Measurements from ENCODE around the gene CHST3.
"Not testable (repeated sequence)": the region's sequence is repeated elsewhere in the genome, so short reads cannot be mapped to it uniquely, and the experiment has no call there.

Gene CHST3

DNA sequence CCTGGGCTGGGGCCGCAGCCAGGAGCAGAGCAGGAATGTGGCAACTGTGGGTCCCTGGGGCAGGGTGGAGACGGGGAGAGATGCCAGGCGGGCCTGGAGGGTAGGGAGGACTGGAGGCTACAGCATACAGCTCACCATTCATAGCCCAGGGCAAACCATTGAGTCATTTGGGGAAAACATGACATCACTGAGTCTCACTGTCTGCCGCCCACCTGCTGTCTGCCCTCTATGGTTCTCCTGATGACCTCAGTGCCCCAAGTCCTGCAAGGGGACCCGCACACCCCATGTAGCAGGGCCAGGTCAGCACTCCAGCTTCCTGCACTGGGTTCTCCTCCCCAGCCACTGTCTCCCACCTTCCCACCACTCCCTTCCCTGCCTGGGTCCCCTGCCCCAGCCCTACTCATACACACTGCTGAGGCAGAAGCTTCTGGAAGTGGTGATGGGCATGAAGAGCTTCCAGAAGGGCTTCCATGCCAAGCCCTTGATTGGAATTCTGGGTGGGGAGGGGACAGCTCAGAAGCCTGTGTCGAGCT is 10.4 kb downstream of the CHST3 start:
- no peak for DNase-seq

DNA sequence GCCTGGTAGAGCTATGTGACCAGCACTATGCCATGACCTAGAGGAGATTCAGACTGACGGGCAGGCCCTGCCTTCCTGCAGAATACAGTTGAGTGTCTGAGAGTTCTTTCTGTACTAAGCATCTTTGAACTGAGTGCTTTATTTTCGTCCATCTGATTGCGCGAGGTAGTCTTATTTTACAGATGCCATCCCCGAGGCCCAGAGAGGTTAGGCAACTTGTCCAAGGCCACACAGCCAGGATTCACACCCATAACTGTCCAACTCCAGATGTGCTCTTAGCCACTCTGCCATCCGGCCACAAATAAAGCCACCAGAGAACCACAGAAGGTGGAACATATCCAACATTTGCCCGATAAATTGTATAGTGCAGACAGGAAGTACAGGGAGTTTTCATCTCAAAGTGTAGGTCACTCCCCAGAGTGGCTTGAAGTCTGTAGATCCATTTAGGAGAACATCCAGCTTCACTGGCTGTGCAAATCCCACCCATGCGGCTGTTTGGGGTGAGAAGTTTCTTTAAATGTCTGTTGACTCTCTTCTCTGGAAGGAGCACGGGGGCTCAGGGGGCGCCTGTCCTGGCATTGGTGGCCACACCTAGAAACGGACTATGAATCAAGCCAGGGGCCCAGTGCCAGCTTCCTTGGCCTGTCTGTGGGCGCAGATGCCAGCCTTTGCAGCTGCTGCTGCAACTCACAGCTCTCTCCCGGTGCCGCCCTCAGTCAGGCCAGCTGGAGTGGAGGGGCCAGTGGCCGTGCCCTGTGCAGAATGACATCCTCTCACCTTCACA is 11.1 kb downstream of the CHST3 start:
- DNase-seq, result no peak

DNA sequence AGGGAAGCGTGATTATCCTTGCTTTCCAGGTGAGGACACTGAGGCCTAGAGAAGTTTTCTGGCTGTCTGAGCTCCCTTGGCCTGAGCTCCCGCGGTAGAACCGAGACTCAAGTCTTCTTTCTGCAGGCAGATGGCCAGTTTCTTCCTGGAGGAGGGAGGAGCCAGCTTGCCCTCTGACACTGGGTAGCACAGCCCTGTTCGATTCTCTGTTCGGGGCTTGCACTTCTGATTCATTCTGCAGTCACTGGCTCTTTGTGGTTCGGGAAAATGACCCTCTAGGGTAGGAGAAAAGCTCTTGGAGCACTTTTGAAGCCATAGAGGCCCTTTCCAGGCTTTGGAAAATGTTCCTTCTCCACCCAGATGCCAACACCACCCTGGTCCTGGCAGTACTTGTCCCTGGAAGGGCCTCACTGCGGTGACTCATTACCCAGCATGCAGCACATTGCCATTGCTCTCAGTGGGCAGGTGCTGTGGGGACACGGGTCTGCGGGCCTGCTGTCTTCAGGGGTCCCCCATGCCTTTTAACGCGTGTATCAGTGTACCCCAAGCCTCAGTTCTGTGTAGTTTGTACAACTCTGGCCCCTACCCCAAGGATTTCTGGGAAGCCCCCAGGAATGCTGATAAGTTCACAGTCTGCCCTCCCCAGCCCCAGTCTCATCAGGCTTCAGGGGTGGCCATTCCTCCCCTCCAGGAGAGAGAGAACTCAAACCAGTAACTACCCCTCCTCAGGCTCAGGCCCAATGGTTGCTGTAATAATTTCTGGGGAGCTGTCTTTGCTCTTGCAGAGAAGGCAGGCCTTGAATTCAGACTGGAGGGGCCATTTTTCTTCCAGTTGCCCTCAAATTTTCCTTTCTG is 11.9 kb downstream of the CHST3 start:
- DNase-seq, result no peak

DNA sequence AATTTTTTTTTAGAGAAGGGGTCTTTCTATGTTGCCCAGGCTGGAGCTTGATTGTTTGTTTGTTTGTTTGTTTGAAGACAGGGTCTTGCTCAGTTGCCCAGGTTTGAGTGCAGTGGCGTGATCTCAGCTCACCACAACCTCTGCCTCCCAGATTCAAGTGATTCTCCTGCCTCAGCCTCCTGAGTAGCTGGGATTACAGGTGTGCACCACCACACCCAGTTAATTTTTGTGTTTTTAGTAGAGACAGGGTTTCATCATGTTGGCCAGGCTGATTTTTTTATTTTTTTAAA is 13.4 kb downstream of the CHST3 start:
- DNase-seq, result not testable (repeated sequence)

DNA sequence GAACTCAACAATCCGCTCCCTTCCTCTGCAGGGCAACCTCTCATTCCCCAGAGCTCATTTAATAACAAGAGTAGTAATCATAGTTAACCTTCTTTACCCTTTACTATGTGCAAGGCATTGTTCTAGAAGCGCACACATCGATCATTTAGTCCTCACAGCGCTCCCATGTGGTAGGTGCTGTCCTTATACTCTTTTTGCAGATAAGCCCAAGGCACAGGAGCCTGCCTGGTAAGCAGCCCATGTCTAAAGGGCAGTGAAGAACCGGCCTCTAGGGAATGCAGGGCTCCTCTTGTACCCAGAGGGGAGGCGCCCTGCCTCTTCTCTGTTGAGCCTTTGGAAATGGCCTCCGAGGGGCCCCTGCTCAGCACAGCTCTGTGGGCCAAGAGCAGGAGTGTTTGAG is 14.3 kb downstream of the CHST3 start:
- no peak for DNase-seq

DNA sequence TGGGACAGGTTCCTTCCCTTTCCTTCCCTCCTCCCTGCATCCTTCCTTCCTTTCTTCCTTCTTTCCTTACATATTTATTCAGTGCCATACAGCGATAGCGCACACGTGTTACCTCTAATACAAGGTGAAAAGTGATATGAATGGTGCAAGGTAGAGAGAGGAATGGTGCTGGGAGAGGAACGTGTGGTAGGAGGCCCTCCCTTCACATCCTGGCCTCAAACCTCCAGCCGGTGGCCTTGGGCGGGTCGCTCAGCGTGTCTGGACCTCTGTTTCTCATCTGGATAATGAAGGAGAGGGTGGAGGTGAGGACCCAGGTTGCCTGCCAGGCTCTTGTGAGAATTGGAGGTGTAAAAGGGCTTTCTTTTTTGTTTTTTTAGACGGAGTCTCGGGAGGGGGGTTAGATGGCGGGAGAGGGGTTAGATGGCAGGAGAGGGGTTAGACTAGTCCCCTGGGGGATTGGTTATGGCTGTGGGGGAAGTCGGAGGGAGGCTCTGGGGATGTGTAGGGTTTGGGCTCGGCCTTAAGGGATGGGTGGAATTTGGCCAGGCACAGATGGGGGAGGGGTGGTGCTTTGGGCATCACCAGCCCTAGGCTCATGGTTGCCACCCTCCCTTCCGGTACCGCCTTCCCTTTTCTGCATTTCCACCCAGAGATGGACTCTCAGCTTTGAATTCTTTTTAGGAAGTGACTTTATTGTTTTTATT is 14.9 kb downstream of the CHST3 start:
- no peak for DNase-seq

DNA sequence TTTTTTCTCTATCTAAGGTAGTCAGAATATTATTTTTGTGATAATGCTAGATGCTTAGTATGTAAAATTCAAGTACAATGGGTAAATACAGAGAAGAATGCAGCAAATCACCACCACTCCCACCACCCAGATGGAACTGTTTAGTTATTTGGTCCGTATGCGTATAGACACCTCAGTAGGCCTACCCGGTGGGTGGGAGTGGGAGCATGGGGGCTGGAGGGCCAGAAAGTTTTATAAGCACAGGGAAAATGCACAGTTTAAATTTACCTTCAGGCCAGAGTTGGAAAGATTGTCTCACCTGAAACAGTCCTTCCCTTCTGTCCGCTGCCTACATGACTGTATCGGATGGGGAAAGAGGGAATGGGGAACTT is 15.5 kb downstream of the CHST3 start:
- no peak for DNase-seq

DNA sequence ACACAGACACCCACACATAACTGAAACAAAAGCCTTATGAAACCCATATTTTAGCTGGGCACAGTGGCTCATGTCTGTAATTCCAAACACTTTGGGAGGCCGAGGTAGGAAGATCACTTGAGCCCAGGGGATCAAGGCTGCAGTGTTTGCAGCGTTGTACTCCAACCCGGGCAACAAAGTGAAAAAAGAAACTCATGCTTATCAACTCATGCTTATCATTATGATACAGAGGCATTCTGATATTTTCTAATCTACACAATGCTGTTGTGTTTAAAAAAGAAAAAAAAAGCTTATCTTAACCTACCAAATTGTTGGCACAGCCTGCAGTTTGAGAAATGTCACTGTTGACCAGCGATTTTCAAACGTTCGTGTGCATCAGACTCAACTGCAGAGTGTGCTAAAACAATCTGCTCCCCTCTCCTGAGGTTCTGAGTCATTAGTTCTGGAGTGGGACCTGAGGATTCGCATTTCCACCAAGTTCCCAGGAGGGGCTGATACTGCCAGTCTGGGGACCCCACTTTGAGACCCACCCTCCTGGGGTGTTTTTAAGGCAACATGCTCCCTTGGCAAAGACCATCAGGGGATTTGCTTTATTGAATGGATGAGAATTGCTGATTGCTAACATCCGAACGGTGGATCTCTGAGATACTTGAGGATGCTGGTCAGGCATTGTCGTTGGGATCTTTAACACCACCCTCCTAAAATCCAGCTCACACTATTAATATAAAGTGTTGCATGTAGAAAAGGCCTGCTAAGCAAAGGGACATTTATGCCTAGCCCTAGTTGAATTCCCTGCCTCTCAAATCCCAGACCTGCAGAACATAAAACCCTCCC is 16.2 kb downstream of the CHST3 start:
- no peak for DNase-seq

DNA sequence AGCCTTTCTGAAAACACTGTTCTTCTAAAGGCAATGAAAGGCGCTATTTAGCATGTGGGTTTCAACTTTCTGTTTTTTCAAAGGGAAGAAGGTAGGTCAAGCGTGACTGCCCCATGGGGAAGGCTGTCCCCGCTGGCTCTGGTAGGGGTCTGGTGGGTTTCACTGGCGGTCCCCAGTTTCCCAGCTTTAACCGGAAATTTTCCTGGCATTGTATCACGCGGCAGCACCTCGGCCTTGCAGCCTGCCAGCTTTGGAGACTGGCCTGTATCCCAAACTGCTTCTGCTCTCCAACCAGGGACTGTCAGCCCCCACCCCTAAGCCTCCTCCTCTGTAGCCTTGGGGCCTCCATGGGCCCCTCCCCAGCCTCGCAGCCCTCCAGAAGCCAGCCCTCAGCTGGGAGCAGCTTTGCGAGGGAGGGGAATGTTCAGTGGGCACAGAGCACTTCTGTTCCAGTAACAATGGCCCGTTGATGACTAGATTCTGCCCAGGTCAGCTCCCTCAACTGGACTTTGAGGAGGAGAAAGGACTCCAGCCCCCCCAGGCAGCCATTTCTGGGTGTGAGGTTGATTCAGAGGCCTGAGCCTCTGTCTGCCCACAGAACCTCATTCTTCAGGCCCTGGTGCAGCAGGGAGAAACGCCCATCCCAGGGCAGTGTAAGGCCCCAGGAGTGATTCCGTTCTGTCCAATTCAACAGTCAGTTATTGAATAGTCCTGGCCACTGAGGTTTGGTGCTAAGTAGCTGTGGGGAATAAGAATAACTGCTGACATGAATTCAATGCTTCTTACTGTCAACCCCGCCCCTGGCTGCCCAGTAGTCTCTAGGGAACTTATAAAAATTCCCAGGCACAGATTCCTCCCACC is 17.1 kb downstream of the CHST3 start:
- no peak for DNase-seq

DNA sequence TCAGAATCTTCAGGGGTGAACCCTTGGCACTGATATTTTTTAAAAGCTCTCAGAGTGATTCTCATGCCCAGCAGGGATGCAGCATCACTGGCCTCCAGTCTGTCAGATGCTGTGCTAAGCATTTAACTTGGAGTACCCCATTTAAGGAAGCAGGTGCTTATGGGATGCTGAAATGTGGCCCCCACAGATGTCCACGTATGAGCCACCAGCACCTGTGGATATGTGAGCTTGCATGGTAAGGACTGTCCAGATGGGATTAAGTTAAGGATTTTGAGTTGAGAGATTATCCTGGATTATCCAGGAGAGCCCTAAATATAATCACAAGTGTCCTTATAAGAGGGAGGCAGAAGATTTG is 17.7 kb downstream of the CHST3 start:
- DNase-seq, result no peak

DNA sequence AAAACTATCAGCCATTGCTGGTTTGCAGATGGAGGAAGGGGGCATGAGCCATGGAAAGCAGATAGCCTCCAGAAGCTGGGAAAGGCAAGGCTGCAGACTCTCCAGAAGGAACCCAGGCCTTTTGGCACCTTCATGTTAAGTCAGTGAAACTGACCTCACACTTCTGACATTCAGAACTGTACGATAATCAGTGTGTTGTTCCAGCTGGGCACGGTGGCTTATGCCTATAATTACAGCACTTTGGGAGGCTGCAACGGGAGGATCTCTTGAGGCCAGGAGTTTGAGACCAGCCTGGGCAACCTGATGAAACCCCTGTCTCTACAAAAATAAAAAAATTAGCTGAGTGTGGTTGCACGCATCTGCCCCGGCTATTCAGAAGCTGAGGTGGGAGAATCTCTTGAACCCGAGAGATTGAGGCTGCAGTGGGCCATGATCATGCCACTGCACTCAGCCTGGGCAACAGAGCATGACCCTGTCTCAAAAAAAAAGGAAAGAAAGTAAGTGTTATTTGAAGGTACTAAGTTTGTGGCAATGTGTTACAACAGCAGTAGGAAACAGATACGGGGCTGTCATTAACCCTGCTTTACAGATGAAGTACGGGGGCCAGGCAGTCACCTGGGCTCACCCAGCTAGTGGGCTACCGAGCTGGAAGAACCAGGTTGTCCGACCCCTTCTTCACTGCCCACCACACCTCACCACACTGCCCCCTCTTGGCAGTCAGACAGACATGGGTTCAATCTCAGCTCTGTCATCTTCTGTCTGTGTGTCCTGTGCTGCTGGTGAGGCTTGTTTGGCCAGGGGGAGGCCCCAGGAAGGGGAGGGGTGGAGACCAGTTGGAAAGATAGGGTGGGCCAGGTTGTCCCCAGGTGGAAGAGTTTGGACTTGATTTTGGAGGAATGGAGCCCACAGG is 18.3 kb downstream of the CHST3 start:
- DNase-seq, result no peak

DNA sequence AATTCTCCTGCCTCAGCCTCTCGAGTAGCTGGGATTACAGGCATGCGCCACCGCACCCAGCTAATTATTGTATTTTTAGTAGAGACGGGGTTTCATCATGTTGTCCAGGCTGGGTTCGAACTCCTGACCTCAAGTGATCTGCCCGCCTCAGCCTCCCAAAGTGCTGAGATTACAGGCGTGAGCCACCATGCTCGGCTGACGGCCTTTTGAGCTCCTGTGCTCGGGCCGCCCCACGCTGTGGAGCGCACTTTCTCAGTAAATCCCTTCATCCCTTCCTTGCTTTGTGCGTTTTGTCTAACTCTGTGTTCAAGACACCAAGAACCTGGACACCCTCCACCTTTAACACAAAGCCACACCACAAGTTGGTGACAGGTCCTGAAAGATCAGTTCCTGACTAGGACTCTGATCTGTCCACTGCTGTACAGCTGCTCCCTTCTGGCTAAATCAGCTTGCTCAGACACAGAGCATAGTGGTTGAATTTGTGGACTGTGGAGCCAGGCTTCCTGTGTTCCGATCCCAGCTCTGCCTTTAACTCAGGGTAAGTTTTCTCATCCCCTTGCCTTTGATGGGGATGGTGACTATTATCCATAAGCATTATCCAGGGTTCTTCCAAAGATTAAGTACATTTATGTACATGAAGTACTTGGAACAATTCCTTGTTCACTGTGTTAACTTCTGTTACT is 20.1 kb downstream of the CHST3 start:
- no peak for DNase-seq

DNA sequence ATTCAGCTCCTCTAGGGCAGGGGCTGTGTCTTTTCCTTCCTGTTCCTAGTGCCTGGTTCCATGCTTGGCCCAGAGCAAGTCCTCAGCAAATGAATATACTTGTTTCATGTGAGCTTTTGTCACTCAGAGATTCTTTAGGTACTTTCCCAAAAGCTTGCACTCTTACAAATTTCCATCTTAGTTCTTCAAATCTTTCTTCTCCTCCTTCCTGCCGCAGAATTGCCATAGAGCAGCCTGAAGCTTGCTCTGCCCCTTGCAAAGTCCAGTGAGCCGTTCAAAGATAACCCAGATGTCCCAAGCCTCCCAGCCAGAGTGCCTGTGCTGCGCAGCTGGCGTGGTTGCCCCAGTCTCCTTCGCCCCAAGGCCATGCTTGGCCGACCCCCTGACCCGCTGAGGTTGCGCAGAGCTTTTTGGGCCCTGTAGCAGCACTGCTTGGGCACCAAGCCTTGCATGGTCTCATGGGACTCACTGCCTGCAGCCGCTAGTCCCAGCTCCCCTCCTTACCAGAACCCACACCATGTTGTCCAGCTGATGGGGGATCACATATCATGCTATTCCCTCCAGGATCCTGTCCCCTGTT is 20.7 kb downstream of the CHST3 start:
- no peak for DNase-seq

DNA sequence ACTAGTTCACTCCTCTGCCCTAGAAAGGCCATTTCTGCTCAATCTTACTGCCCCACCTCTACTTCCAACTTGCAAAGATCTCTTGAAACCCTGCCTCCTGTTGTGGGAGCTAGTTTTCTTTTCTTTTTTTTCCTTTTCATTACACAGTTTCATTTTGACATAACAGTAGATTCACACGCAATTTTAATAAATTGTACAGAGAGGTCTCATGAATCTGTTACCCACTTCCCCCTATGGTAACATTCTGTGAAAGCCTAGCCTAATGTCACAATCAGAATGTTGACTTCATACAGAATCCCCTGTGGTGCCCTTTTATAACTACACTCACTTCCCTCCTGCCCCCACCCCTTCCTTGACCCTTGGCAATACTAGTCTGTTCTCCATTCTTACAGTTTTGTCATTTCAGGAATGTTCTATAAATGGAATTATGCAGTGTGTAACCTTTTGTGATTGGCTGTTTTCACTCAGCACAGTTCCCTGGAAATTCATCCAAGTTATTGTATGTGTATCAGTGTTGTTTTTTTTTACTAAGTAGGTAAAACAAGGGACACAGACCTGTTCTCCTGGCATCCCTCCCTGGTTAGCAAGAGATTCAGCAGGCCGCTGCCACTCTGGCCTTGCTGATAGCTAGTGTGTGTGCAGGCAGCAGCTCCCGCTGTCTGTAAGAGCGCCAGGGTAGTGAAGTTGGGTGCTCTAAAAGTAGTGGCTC is 21.5 kb downstream of the CHST3 start:
- DNase-seq, result no peak

DNA sequence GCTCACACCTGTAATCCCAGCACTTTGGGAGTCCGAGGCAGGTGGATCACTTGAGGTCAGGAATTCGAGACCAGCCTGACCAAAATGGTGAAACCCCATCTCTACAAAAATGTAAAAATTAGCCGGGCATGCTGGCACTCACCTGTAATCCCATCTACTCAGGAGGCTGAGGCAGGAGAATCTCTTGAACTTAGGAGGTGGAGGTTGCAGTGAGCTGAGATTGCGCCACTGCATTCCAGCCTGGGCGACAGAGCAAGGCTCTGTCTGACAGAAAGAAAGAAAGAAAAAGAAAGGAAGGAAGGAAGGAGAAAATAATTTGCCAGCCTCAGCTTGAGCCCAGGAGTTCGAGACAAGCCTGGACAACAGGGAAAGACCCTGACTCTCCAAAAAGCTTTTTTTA is 24.7 kb downstream of the CHST3 start:
- not testable (repeated sequence) for DNase-seq

DNA sequence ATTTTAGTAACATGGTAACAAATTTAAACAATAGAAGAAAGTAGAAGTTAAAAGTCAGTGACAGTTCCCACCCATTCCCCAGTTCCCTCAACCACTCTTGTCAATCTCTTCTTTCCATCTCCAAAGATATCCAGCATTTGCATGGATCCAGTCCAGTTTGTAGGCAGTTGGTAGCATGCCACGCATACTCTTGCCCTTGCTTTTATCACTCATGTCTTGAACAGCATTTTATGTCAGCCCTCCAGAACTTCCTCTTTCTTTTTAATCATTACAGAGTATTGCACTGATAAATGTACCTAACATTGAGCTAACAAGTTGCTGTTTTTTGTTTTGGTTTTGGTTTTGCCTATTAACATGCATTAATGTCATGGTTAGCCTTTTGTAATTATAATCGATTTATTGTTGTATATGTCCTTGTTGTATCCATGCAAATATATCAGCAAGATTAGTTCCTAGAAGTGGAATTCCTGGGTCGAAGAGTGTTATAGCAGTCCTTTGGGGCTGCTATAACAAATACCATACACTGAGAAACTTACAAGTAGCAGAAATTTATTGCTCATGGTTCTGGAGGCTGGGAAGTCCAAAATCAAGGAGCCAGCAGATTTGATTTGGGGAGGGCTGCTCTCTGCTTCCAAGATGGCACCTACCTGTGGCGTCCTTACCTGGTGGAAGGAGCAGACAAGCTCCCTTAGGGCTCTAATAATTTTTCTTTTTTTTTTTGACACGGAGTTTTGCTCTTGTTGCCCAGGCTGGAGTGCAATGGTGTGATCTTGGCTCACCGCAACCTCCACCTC is 25.7 kb downstream of the CHST3 start:
- no peak for DNase-seq

DNA sequence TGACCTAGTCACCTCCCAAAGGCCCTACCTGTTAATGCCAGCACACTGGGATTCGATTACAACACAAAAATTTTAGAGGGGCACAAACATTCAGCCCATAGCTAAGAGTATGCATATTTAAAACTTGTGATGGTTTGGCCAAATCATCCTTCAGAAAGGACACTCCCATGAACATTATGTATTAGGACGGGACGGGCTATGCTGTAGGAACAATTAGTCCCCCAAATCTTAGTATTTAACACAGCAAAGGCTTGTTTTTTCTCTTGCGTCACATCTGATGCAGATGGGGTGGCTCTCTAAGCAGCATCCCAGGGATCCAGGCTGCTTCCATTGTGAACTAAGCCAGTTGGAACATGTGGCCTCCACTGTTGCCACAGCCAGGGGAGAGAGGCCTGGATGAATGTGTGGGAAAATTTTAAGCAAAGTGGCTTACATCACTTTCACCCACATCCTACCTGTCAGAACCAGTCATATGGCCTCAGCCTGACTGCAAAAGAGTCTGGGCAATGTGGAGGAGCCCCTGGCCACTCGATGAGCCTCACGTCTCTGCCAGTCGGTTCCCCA is 26.6 kb downstream of the CHST3 start:
- DNase-seq, result no peak

DNA sequence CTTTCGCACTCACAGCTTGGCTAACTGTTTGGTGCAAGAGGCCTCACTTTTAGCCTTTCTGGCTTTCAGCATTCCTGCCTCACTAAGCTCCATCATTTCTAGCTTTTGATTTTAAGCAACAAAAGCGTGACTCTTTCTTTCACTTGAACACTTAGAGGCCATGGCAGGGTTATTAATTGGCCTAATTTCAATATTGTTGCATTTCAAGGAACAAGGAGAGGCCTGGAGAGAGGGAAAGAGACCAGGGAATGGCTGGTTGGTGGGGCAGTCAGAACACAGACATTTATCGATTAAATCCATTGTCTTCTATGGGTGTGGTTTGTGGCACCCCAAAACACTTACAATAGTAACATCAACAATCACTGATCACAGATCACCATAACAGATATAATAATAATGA is 31.3 kb downstream of the CHST3 start:
- DNase-seq, result no peak

Data from activated CD4-positive, alpha-beta T cell treated with anti-CD3 and anti-CD28 coated beads, Interleukin-2, amount 50 U/mL, for 1 hour (primary cell).